Measurements from ENCODE around the gene GPC5.

Gene GPC5

GRCh38 chr13:91534996-91535395 lies 136.6 kb downstream of the GPC5 start (continued):
- TF ChIP-seq ZNF138 (tag by site-specific recombination; IDR thresholded peaks at IDR 0.05; ENCODE audit: borderline replicate concordance): no peak
- TF ChIP-seq IKZF3 (tag by site-specific recombination; IDR thresholded peaks at IDR 0.05): no peak
- TF ChIP-seq ZNF394 (tag by site-specific recombination; IDR thresholded peaks at IDR 0.05; ENCODE audit: borderline replicate concordance): no peak
- TF ChIP-seq ZNF704 (tag by site-specific recombination; IDR thresholded peaks at IDR 0.05): no peak

- ChIA-PET POLR2A (no interaction called here), CTCF (interaction anchor here (1.2 kb wide), 1 partner anchor 110 kb away, joined by 3 read pairs; no protein-coding TSS in a partner anchor)
- Histone ChIP-seq H3K36me3 (ENCODE audit: control insufficient read depth in 2 of 2, insufficient read depth in 1 of 2, low read length in 2 of 2) (no peaks in the 10 kb centered on the region), H3K27ac (ENCODE audit: extremely low read depth, low read depth, low read length) (no peak overlapping the region), H3K4me3 (ENCODE audit: low read depth, low read length) (no peak overlapping the region), H3K9me3 (ENCODE audit: control insufficient read depth, insufficient read depth, low read depth, low read length) (no peaks in the 10 kb centered on the region), H3K4me1 (ENCODE audit: control insufficient read depth, insufficient read depth, low read length) (no peaks in the 10 kb centered on the region)
- TF ChIP-seq GLIS2 (tag by site-specific recombination; IDR thresholded peaks at IDR 0.05) (no peak), PRDM10 (tag by site-specific recombination; IDR thresholded peaks at IDR 0.05) (no peak), ZNF473 (tag by site-specific recombination; IDR thresholded peaks at IDR 0.05) (no peak), TSHZ1 (tag by site-specific recombination; IDR thresholded peaks at IDR 0.05; ENCODE audit: borderline replicate concordance) (no peak), ZNF623 (tag by site-specific recombination; IDR thresholded peaks at IDR 0.05) (no peak), SETDB1 (IDR thresholded peaks at IDR 0.05; ENCODE audit: insufficient read length, low read length) (no peak), ZNF223 (tag by site-specific recombination; IDR thresholded peaks at IDR 0.05) (no peak), ZNF777 (tag by site-specific recombination; IDR thresholded peaks at IDR 0.05; ENCODE audit: borderline replicate concordance) (no peak), KLF1 (tag by site-specific recombination; IDR thresholded peaks at IDR 0.05) (no peak), ZNF561 (tag by site-specific recombination; IDR thresholded peaks at IDR 0.05; ENCODE audit: borderline replicate concordance) (no peak), ZNF26 (tag by site-specific recombination; IDR thresholded peaks at IDR 0.05) (no peak), HIC1 (tag by site-specific recombination; IDR thresholded peaks at IDR 0.05) (no peak), ZNF398 (tag by site-specific recombination; IDR thresholded peaks at IDR 0.05) (no peak), ZBTB48 (tag by site-specific recombination; IDR thresholded peaks at IDR 0.05) (no peak), SP3 (tag by site-specific recombination; IDR thresholded peaks at IDR 0.05) (no peak), ZNF404 (tag by site-specific recombination; IDR thresholded peaks at IDR 0.05) (no peak)
Measured at GRCh38 chr13:91537376-91537775, 139.0 kb downstream of the GPC5 start.

All from HEK293 (cell line).